Gastroesophageal sphincter (tissue), 2 donors: ENCODE measurements around the gene RTKN.

Source experiments
- POLR2A ChIP-seq, 2 donors: fragments of 450-650 bp; IDR thresholded peaks; one replicate each; pipeline ENCODE4 v1.6.1; 2017; ENCODE audit warnings: antibody characterized with exemption in 2 of 2, mild to moderate bottlenecking in 2 of 2, moderate library complexity in 1 of 2
- POLR2AphosphoS5 ChIP-seq: sonication (generic); formaldehyde crosslinking; IDR thresholded peaks from one replicate; pipeline ENCODE4 v1.6.1; 2017; ENCODE audit warnings: antibody characterized with exemption

GRCh38 chr2:74381751-74382150 lies 60.0 kb downstream of the RTKN start:
- TF ChIP-seq POLR2AphosphoS5 (no peak), POLR2A (IDR thresholded peaks at IDR 0.05) (no peak)
